Measurements from ENCODE around the gene MEGF11.
"Not testable (repeated sequence)": the region's sequence is repeated elsewhere in the genome, so short reads cannot be mapped to it uniquely, and the experiment has no call there.

MEGF11 gene

DNA sequence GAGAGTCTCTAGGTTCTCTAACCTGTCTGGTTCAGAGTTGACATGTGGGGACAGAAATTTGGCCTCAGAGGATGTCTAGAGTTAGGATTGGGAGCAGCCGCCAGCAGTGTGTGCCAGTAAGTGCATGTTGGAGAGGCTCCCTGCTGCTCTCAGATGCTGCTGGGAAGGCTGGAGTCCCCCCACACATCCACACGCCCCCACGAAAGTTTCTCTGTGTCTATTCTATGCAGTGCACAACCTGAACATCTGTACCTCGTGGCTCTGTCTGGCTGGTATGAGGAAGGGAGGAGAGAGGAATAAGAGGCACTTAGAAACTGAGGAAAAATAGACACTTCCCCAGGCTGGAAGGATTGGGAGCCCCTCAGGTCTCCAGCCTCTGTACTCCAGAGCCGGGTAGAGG lies 252.5 kb downstream of the MEGF11 start:
- no peak for DNase-seq (ENCODE audit: low read depth)

DNA sequence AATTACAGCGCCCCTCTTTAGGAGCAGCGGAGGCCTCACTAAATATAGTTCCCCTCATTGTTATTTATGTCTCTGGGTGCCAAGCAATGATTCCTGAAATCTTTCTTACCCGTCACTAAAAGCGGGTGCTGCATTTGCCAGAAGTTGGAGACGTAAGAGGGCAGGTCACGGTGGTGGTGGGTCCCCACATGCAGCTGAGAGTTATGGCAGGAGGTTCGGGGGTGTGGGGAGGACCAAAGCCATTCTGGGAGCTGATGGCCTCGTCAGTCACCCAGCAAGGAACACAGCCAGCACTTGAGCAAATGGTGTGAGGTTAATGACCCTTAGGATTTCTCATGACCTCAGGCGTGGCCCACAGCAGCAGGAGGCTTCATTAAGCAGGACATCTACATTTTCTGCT lies 255.1 kb downstream of the MEGF11 start:
- DNase-seq (ENCODE audit: low read depth) = no peak

- DNase-seq (ENCODE audit: low read depth) = no peak
Measured at GRCh38 chr15:65996901-65997300, 256.6 kb downstream of the MEGF11 start.

DNA sequence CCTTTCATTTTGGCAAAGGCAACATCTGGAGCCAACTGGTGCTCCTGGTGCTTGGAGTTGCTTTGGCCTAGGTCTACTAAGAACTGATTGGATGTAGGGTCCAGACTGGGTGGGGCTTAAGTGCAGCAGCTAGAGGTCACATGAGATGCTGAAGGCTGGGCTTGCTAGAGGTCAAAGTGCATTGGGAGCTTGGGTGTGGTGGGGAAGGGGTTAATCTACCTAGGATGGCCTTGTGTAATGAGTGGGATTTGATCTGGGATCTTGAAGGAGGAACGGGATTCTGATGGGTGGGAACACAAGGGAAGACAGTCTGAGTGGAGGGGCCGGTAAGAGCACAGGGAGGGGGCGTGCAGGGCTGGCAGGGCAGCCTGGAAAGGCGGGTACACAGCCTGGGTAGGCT lies 258.7 kb downstream of the MEGF11 start:
- DNase-seq (ENCODE audit: low read depth) = no peak

- no peak for DNase-seq (ENCODE audit: low read depth)
Measured at GRCh38 chr15:65993762-65994161, 259.8 kb downstream of the MEGF11 start.

GRCh38 chr15:65993236-65993635 lies 260.3 kb downstream of the MEGF11 start:
- DNase-seq (ENCODE audit: low read depth) = no peak

GRCh38 chr15:65991721-65992483 lies 261.6 kb downstream of the MEGF11 start:
- no peak for DNase-seq (ENCODE audit: low read depth)

- DNase-seq (ENCODE audit: low read depth) = no peak
Measured at GRCh38 chr15:65990298-65990981, 263.1 kb downstream of the MEGF11 start.

- no peak for DNase-seq (ENCODE audit: low read depth)
Measured at GRCh38 chr15:65987100-65987499, 266.4 kb downstream of the MEGF11 start.

GRCh38 chr15:65986416-65986815 lies 267.1 kb downstream of the MEGF11 start:
- no peak for DNase-seq (ENCODE audit: low read depth)

GRCh38 chr15:65985387-65985786 lies 268.2 kb downstream of the MEGF11 start:
- no peak for DNase-seq (ENCODE audit: low read depth)

DNA sequence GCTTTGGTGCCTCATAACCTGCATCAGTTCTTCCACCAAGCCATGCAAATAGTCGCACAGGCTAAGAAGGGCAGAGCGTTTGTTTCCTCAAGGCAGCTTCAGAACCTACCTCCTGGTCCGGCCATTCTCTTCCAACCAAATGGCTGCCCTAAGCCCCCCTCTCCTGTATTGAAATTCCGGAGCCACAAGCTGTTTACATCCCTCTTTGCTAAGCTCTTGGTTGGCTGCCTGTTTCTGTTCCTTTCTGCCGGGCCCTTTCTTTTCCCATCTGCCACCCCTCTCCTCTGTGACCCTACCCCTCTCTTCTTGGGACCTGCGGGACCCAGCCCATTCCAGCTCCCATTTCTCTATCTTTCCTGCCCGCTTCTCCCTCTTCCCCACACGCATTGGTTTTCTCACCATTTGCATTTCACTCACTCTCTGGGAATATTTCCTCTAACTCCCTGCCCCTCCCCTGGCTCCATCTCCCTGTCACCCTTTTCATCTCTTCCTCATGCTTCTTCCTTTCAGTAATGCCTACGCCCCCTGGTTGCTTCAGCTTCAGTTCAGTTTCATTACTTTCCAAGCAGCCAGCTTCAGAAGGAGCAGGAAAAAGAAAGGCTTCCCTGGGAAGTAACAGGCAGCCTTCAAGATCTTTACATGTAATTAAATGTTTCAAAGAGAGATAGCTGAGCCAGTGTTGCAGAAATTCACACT lies 270.8 kb downstream of the MEGF11 start:
- DNase-seq (ENCODE audit: low read depth) = no peak

GRCh38 chr15:65981837-65982626 lies 271.5 kb downstream of the MEGF11 start:
- DNase-seq (ENCODE audit: low read depth) = peak; percentile 59

- DNase-seq (ENCODE audit: low read depth) = no peak
Measured at GRCh38 chr15:65980824-65981456, 272.6 kb downstream of the MEGF11 start.

GRCh38 chr15:65979837-65980236 lies 273.7 kb downstream of the MEGF11 start:
- DNase-seq (ENCODE audit: low read depth) = no peak

DNA sequence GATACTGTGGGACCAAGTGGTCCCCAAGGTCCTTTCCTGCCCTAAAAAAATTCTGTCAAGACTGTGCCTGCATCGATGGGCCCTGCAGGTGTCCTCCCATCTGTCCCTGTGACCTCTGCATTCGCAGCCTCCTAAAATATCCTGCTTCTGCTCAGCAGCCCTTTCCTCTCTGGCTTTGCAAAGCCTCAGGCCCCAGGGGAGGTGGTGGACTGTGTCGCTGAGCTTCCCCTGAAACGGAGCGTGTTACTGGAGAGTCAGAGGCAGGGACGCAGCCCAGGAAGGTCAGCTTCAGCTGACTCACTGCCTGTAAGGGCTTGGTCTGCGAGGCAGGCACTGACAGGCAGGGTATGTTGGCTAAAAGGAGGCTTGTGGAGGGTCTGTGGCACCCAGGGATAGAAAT lies 274.2 kb downstream of the MEGF11 start:
- no peak for DNase-seq (ENCODE audit: low read depth)

GRCh38 chr15:65978110-65978509 lies 275.4 kb downstream of the MEGF11 start:
- DNase-seq (ENCODE audit: low read depth) = no peak

DNA sequence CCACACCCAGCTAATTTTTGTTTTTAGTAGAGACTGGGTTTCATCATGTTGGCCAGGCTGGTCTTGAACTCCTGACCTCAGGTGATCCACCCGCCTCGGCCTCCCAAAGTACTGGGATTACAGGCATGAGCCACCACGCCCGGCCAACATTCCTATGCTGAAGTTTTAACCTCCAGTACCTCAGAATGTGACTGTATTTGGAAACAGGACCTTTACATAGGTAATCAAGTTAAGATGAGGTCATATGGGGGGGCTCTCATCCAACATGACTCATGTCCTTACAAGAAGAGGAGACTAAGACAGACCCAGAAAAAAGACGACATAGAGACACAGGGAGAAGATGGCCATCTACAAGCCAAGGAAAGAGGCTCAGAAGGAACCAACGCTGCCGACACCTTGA lies 277.4 kb downstream of the MEGF11 start:
- DNase-seq (ENCODE audit: low read depth) = not testable (repeated sequence)

DNA sequence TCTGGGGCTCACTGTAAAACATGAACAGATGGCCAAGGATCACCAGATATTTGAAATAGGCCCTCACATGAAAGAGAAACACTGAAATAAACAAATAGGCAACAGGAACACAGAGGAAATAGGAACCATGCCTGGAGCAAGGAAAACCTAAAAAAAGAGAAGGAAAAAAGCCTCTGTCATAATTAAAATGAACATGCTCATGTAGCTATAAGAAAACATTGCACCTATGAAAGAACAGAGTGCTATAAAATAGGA lies 281.9 kb downstream of the MEGF11 start:
- DNase-seq (ENCODE audit: low read depth) = no peak

DNA sequence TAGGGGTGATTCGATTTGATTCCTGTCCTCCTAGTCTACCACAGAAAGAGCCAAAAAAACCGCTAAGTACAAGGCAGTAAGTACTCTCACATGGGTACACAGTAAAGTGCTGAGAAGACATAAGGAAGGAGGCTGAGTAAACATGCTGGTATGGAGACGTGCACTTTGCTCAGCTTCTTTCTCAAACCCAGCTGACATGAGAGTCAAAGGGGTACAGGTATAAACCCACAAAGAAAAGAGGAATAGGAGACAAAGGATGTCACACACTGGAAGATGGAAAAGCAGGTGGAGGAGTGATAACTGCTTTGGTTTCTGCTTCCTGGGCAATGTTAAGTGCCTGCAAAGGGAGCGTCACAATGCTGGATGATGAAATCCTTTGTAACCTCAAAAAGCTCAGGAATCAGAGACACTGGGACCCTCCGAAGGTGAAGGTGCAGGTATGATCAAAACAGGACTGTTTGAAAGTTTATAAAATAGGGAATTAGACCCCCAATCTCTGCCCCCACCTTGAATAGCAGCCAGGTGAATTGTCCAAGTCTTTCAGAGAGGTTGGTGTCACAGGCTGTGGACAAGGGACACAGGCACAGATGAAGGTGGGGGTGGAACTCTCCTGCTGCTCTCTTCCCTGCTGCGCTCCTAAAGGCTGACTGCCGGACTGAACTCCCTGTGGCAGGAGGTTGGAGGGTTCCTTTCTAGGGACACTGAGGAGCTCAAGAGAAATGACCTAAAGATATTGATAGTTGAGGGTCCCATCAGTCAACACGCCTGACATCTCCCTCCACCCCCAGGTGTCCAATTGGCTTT lies 282.4 kb downstream of the MEGF11 start:
- no peak for DNase-seq (ENCODE audit: low read depth)

Data from stimulated activated CD8-positive, alpha-beta memory T cell treated with anti-CD3 and anti-CD28 coated beads, Interleukin-4, amount 100 ng/mL, for 24 hours (primary cell).